Fibroblast of pulmonary artery (primary cell): ENCODE data around the gene MTRFR.
"Not testable (repeated sequence)": the region's sequence is repeated elsewhere in the genome, so short reads cannot be mapped to it uniquely, and the experiment has no call there.

ENCODE experiments used
- DNase-seq: peaks from one replicate; pipeline ENCODE4 v3.0.0-alpha.2; 2010; ENCODE audit warnings: low read depth
- H3K4me3 ChIP-seq: replicated peaks from 2 replicates; pipeline ENCODE4 v1.5.1; 2011; ENCODE audit warnings: low read depth, mild to moderate bottlenecking, control low read depth, low read length, moderate library complexity
- CTCF ChIP-seq: IDR thresholded peaks from 2 replicates; pipeline ENCODE4 v1.5.1; 2011; ENCODE audit warnings: mild to moderate bottlenecking, control low read depth, low read length, inconsistent platforms; ENCODE audit errors: missing control alignments

The MTRFR gene

GRCh38 chr12:123238330-123238682 lies 5.1 kb downstream of the MTRFR start:
- no peak overlapping the region for H3K4me3 ChIP-seq
- TF ChIP-seq CTCF = no peak
- DNase-seq = no peak

DNA sequence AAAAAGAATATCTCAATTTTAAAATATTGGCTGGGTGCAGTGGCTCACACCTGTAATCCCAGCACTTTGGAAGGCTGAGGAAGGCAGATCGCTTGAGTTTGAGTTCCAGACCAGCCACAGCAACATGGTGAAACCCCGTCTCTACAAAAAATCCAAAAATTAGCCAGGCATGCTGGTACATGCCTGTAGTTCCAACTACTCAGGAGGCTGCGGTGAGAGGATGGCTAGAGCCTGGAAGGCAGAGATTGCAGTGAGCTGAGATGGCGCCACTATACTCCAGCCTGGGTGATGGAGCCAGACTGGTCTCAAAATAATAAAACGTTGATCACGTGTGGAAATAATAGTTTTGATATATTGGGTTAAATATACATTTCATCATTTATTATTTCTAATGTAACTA lies 5.7 kb downstream of the MTRFR start:
- no peak for TF ChIP-seq CTCF
- DNase-seq = no peak
- H3K4me3 ChIP-seq = no peak overlapping the region

- no peak for TF ChIP-seq CTCF
- DNase-seq = no peak
These were observed 9.1 kb downstream of the MTRFR start for GRCh38 chr12:123242116-123242904.

DNA sequence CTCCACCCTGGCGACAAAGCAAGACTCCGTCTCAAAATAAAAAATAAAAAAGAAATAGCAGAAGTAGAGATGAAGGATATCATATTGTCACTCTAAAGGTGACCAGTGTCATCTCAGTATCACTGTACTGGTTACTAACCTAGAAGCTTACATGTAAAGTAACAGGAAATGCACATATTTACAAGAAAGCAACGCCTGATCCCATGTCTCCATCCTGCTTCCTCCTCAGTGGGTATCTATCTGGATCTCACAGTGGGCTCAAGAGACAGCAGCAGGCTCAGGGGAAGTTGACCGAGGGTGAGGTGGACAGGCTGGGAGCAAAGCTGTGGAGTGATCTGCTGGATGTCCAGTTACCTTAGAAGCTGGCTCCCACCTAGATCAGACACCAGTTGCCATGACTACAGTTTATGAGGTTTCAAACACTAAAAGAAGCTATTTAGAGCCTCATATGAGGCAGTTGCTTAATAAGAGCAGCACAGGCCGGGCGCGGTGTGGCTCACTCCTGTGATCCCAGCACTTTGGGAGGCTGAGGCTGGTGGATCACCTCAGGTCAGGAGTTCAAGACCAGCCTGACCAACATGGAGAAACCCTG lies 10.5 kb downstream of the MTRFR start:
- no peak for TF ChIP-seq CTCF
- no peak overlapping the region for H3K4me3 ChIP-seq

More at GRCh38 chr12:123242116-123242904, 9.1 kb downstream of the MTRFR start:
- no peak overlapping the region for H3K4me3 ChIP-seq

GRCh38 chr12:123245678-123246077 lies 12.4 kb downstream of the MTRFR start:
- TF ChIP-seq CTCF = no peak
- no peak for DNase-seq

More for the DNA sequence above, 10.5 kb downstream of the MTRFR start:
- no peak for DNase-seq

GRCh38 chr12:123248129-123248528 lies 14.9 kb downstream of the MTRFR start:
- DNase-seq, H3K4me3 ChIP-seq: not testable (repeated sequence)

More at GRCh38 chr12:123245678-123246077, 12.4 kb downstream of the MTRFR start:
- no peak overlapping the region for H3K4me3 ChIP-seq

- not testable (repeated sequence) for H3K4me3 ChIP-seq, DNase-seq
These were observed 15.9 kb downstream of the MTRFR start for GRCh38 chr12:123248996-123249741.
